NCI-H146 treated with DMSO at 0.1 percent for 48 hours (cell line): ENCODE data around the gene CENPE.
A peak's percentile ranks its signal among the peaks of the same experiment; 100 is the strongest.
"Not testable (repeated sequence)": the region's sequence is repeated elsewhere in the genome, so short reads cannot be mapped to it uniquely, and the experiment has no call there.

Experiments used
- DNase-seq: peaks from one replicate; lab custom pipeline; 2025; ENCODE audit not compliant: unreplicated experiment; lab: John Stamatoyannopoulos, UW

Gene CENPE

DNA sequence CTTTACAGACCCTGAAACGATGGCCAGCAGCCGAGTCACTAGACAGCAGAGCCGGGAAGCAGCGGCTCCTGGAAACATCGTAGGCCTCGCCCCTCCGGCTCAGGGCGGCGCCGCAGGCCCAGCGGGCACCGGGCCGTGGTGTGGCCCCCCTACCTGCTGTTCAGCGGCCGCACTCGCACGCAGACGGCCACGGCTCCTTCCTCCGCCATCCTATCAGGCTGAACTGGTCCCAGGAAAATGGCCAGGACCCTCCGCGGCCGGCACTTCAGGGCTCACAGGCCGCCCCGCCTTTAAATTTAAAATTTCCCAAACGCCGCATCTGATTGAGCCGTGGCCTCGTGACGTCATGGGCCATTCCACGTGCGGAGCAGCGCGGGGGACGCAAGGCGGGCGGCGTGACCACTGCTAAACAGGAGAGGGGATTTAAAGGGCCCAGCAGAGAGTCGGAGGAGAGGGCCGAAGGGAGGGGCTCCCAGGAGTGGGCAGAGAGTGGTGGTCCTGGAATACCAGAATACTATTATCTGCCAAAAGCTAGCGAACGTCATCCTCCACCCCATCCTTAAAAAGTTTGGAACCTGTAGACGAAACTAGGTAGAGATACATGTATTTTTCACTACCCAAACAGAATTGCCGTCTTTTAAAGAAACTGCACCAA, at the start of gene CENPE:
Gene CENPE (minus strand): TSS at position 233 of the 655 bp plus-strand sequence. CDS start 24 bp downstream, at position 209.
- DNase-seq = peak; percentile 18

GRCh38 chr4:103244251-103244650, 46.1 kb upstream of the CENPE start:
- no peak for DNase-seq

GRCh38 chr4:103230938-103231337, 32.8 kb upstream of the CENPE start:
- not testable (repeated sequence) for DNase-seq

DNA sequence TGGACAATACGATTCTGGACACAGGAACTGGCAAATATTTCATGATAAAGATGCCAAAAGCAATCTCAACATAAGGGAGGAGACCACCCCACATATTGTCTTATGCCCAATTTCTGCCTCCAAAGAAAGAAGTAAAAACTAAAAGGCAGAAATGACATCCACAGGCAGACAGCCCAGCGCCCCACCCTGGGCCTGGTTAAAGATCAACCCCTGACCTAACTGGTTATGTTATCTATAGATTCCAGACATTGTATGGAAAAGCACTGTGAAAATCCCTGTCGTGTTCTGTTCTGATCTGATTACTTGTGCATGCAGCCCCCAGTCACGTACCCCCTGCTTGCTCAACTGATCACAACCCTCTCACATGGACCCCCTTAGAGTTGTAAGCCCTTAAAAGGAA, 25.4 kb upstream of the CENPE start:
- not testable (repeated sequence) for DNase-seq

DNA sequence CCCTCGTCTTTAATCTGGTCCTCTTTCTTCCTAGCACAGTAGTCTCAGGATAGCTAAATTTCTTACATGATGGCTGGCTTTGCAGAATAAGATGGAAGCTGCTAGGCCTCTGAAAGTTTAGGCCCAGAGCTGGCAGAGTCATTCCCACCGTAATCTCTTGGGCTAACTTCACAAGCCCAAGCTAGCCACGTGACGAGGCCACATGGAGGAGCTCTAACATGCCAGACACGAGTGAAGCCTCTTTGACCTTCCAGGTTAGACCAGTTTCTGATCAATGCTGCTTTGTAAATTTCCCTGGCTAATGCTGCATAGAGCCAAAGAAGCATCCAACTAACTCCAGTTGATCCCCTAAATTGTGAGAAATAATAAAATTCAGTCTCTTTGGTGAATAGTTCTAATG, 9.5 kb upstream of the CENPE start:
- DNase-seq = no peak

DNA sequence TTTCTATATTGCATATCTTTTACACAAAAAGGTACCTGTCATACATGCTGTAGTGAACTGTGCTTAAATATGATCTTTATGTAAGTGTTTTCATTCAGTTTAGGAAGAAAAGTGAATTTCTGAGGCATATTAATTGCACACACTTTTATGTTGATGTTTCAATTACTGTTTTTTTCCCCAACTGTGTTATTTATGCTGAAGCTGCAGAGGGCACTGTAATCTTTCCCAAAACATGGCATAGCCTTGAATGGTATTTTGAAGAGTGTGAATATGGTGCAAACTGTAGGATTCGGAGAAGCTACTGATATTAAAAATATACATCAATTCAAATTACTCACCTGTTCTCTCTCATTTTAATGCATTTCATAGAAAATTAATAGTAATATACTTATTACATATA, 6.0 kb upstream of the CENPE start:
- DNase-seq = no peak

DNA sequence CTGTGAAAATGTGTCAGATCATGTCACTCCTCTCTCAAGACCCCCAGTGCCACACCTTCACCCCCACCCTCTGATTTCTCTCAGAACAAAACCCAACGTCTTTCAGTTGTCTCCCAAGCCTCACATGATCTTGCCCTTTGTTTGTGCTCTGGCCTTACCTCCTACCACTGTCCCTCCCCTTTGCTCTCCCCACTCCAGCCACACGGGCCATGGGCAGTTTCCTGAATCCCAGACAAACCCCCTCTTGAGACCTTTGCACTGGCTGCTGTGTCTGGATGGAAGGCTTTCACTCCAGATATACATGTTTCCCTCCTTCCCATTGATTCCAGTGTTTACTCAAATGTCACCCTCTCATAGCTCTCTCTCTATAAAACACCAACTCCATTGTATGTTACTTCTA, 3.6 kb upstream of the CENPE start:
- DNase-seq = no peak

GRCh38 chr4:103201253-103201652, 3.1 kb upstream of the CENPE start:
- no peak for DNase-seq

DNA sequence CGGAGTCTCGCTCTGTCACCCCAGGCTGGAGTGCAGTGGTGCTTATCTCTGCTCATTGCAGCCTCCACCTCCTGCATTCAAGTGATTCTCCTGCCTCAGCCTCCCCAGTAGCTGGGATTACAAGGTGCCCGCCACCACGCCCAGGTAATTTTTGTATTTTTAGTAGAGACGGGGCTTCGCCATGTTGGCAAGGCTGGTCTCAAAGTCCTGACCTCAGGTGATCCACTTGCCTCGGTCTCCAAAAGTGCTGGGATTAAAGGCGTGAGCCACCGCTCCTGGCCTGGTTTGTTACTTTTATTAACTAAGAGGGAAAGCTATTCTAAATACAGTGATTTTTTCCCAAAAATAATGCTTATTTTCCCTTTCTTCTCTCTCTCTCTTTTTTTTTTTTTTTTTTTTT, 866 bp upstream of the CENPE start:
- DNase-seq = no peak

GRCh38 chr4:103197765-103198110, 405 bp downstream of the CENPE start:
- DNase-seq = no peak

GRCh38 chr4:103193457-103193856, 4.7 kb downstream of the CENPE start:
- DNase-seq = no peak

DNA sequence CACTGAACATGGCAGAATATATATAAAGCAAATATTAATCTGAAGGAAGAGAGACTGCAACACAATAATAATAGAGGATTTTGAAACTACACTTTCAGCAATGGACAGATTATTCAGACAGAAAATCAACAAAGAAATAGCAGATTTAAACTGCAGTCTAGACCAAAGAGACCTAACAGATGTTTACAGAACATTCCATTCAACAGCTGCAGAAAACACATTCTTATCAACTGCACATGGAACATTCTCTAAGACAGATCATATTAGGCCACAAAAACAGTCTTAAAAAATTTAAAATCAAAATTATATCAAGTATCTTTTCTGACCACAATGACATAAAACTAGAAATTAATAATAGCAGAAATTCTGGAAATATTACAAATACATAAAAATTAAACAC, 27.1 kb downstream of the CENPE start:
- no peak for DNase-seq

GRCh38 chr4:103169750-103170149, 28.4 kb downstream of the CENPE start:
- not testable (repeated sequence) for DNase-seq

- DNase-seq = no peak
These were observed 29.1 kb downstream of the CENPE start for GRCh38 chr4:103168993-103169392.

DNA sequence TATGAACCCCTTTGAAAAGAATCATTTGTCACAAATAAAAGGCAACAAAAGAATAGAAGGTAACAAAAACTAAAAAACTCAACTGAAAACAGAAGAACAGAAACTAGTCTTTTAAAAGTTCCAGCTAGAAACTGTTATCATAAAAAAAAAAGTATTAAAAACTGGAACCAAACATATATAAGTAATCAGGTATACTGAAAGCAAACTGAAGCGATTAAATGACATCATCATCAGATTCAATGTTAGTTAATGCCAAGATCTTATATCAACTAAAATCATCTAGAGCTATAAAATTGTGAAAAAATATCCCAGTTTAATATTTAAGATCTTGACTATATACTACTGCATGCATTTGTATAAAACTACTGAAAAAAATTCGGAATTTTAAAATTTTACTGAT, 36.0 kb downstream of the CENPE start:
- DNase-seq = no peak

DNA sequence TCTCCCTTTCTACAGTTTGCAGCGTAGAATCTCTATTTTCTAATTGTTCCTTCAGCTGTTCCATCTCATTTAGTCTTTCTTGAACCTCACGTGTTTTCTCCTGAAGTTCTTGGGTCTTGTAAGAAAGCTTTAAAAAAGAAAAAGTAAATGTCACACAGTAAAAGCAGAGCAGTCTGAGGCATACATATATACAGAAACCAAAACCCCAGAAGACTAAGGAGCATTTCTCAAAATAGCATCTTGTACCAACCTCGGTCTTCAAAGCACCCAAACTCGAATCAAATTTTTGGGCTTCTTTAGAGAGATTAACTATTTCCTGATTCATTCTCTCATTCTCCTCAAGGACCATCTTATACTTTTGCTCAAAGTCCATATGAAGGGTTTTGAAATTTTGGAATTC, 39.4 kb downstream of the CENPE start:
- no peak for DNase-seq

DNA sequence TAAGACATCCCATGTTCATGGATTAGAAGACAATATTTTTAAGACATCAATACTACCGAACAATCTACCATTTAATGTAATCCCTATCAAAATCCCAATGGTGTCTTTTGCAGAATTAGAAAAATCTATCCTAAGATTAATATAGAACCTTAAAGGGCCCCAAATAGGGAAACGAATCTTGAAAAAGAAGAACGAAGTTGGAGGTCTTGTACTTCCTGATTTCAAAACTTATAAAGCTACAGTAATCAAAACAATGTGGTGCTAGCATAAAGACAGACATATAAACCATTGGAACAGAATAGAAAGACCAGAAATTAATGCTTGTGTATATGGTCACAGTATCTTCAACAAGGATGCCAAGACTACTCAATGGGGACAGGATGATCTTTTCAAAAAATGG, 42.0 kb downstream of the CENPE start:
- DNase-seq = no peak

GRCh38 chr4:103152381-103152780, 45.8 kb downstream of the CENPE start:
- no peak for DNase-seq

DNA sequence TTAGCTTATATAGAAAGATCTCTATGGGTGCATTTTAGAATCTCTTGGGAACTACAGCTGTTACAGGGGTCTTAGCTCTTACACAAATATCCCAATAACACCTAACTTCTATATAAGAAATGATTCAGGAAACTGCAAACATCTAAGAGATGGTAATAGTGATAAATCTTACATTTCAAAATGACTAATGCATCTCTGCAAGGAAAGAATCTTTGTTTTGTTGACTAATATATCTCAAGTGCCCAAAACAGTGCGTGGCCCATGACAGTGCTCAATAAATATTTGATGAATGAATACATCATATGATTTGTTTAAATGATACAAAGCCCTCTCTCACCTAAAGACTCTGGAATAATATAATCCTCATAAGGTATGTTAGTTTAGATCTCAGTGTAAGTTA, 47.5 kb downstream of the CENPE start:
- no peak for DNase-seq

- DNase-seq = no peak
These were observed 53.2 kb downstream of the CENPE start for GRCh38 chr4:103144926-103145325.

DNA sequence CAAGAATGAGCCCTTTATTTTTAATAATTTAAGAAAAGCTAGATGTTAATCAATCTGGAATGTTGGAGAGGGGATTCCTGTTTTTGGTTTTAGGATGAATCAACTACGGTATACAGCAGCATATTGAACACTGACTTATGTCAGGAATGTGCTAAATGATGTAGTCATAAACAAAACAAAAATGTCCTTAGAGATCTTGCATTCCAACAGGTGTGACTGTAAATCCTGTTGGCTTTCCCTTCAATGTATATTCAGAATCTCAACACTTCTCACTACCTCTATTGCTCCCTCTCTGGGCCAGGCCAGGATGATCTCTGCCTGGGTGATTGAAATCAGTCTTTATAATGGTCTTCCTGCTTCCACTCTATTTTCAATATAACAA, 60.7 kb downstream of the CENPE start:
- DNase-seq = no peak

GRCh38 chr4:103136671-103137445, 61.3 kb downstream of the CENPE start:
- DNase-seq = no peak

DNA sequence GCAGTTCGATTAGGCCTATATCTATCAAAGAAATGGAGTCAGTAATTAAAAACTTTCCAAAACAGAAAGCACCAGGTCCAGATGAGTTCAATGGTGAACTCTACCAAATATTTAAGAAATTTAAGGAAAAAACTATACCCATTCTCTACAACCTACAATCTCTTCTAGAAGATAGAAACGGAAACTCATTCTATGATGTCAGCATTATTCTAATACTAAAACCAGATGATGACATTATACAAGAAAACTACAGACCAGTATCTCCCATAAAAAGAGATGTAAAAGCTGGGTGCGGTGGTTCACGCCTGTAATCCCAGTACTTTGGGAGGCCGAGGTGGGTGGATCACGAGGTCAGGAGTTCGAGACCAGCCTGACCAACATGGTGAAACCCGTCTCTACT, 69.0 kb downstream of the CENPE start:
- no peak for DNase-seq
